Stomach (tissue), 9 donors: Measurements from ENCODE around the gene BAIAP2L1. TPM values are rescaled to one million over a fixed set of nuclear protein-coding genes. Genes with fewer than 3 reads are reported as not detected.

ENCODE experiments used
- DNase-seq, 2 donors: peaks; one replicate each; pipeline versions ENCODE4 v3.0.0 to v3.0.0-alpha.2; 2013 to 2019
- H3K27ac ChIP-seq, 5 donors: fragments of 200-600 bp in 4 of 5; sonication (generic) in 4 of 5; one replicate each; pipeline ENCODE4 v1.5.1; 2013 to 2019; ENCODE audit warnings: mild to moderate bottlenecking in 1 of 5, moderate library complexity in 1 of 5
- H3K27me3 ChIP-seq, 3 donors: fragments of 200-600 bp; sonication (generic); one replicate each; pipeline ENCODE4 v1.5.1; 2017 to 2019; ENCODE audit warnings: mixed run types in 1 of 3
- H3K36me3 ChIP-seq, 4 donors: fragments of 200-600 bp; sonication (generic); 1 replicate in 3 of 4; 2 replicates in 1 of 4; pipeline ENCODE4 v1.5.1; 2016 to 2019
- H3K4me1 ChIP-seq, 4 donors: fragments of 200-600 bp; sonication (generic); one replicate each; pipeline ENCODE4 v1.5.1; 2016 to 2019
- H3K4me3 ChIP-seq, 4 donors: fragments of 200-600 bp; sonication (generic) in 3 of 4; one replicate each; pipeline ENCODE4 v1.5.1; 2016 to 2019; ENCODE audit warnings: mild to moderate bottlenecking in 1 of 4
- H3K9me3 ChIP-seq, 4 donors: fragments of 200-600 bp; sonication (generic); one replicate each; pipeline ENCODE4 v1.5.1; 2016 to 2019
- EP300 ChIP-seq: sonication (generic); formaldehyde crosslinking; IDR thresholded peaks from one replicate; pipeline ENCODE4 v1.6.1; 2017; ENCODE audit warnings: antibody characterized with exemption
- POLR2A ChIP-seq, 4 donors: fragments of 450-650 bp; IDR thresholded peaks; one replicate each; pipeline ENCODE4 v1.6.1; 2016; ENCODE audit warnings: antibody characterized with exemption in 4 of 4, control low read depth in 2 of 4, mild to moderate bottlenecking in 1 of 4, moderate library complexity in 1 of 4
- POLR2AphosphoS5 ChIP-seq, 3 donors: sonication (generic); formaldehyde crosslinking; IDR thresholded peaks; one replicate each; pipeline ENCODE4 v1.6.1; 2016; ENCODE audit warnings: antibody characterized with exemption in 3 of 3
- WGBS, 5 donors: extraction: QIAGEN DNeasy Blood & Tissue Kit in 3 of 5; methylation state at CpG; one replicate each; pipeline versions ENCODE4 v1.1.5 to v1.1.7; 2013 to 2018; 5-methylcytosine and 5-hydroxymethylcytosine counted together
- intact Hi-C: fragments of 100-400 bp; cut with DNase I; formaldehyde crosslinking; loops from one replicate; pipeline ENCODE4 v1.15.1; 2023; ENCODE audit warnings: low total_unique reads
- polyA plus RNA-seq, 3 donors: library from polyadenylated mRNA; stranded (reverse); fragments of 200-250 nt; gene quantifications; one replicate each; pipeline ENCODE4 v1.2.3, GENCODE V29; 2013
- total RNA-seq, 5 donors: library from RNA; depleted of rRNA; stranded (reverse); fragments of >200 nt; gene quantifications; one replicate each; pipeline versions ENCODE4 v1.1.0 to v1.2.3, GENCODE V29; 2014 to 2016
- TF ChIP-seq, protein P1 (sequence below), 7 experiments: fragments of 450-650 bp in 4 of 7; fragments of 200-600 bp in 3 of 7; sonication (generic) in 3 of 7; IDR thresholded peaks; one replicate each; pipeline ENCODE4 v1.5.1; 2016 to 2019; ENCODE audit warnings: antibody characterized with exemption in 7 of 7, control low read depth in 2 of 7, mild to moderate bottlenecking in 1 of 7
- donor health status: healthy with polysubstance abuse.
- donor health status: Bipolar disorder and iron deficiency.
- donor health status: healthy.

Gene BAIAP2L1
- total and polyA plus RNA-seq, 8 donors: 20.6 to 78.2 (median 50.0) TPM

DNA sequence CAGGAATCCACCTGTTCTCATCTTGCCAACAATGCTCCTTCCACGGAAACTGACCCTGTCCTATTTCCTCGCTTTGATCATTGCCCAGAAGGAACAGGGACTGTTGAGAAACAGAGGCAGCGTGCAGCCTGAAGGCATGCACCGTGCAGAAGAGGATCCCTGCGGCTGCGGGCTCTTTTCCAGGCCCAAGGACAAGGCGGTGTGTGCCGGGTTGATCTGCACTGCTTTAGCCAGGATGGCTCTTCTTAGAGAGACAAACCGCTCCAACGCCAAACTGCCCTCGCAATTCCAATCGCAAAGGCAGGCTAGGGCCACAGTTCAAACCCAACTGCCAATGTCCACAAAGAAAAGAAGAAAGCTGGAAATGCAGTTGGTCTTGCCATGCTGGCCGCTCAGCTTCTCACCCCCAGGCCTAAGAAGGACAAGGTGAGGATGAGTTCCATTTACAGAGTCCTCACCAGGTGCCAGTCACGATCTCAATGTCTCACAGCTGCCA, 92.9 kb downstream of the BAIAP2L1 start:
- Histone ChIP-seq H3K27me3 (no peaks in the 10 kb centered on the region), H3K4me1 (peaks cover 0 to 19% (median 10%) of the 10 kb centered on the region in 4 donors), H3K36me3 (peaks cover 25 to 93% (median 73%) of the 10 kb centered on the region in 4 donors), H3K27ac (no peak overlapping the region), H3K9me3 (no peaks in the 10 kb centered on the region), H3K4me3 (no peak overlapping the region)
- 90 to 96% (median 95%) methylated on average over 14 of the region's 14 CpGs for WGBS, 5 donors
- intact Hi-C loops: loop anchor here (10.0 kb wide), 1 partner anchor 87 kb away; no protein-coding TSS in a partner anchor
- no peak for DNase-seq
- no peak for TF ChIP-seq POLR2A (IDR thresholded peaks at IDR 0.05)
- TF ChIP-seq, protein P1, sequence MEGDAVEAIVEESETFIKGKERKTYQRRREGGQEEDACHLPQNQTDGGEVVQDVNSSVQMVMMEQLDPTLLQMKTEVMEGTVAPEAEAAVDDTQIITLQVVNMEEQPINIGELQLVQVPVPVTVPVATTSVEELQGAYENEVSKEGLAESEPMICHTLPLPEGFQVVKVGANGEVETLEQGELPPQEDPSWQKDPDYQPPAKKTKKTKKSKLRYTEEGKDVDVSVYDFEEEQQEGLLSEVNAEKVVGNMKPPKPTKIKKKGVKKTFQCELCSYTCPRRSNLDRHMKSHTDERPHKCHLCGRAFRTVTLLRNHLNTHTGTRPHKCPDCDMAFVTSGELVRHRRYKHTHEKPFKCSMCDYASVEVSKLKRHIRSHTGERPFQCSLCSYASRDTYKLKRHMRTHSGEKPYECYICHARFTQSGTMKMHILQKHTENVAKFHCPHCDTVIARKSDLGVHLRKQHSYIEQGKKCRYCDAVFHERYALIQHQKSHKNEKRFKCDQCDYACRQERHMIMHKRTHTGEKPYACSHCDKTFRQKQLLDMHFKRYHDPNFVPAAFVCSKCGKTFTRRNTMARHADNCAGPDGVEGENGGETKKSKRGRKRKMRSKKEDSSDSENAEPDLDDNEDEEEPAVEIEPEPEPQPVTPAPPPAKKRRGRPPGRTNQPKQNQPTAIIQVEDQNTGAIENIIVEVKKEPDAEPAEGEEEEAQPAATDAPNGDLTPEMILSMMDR (IDR thresholded peaks at IDR 0.05): no peak
- TF ChIP-seq EP300: no peak
- no peak for TF ChIP-seq POLR2AphosphoS5 (IDR thresholded peaks at IDR 0.05)

DNA sequence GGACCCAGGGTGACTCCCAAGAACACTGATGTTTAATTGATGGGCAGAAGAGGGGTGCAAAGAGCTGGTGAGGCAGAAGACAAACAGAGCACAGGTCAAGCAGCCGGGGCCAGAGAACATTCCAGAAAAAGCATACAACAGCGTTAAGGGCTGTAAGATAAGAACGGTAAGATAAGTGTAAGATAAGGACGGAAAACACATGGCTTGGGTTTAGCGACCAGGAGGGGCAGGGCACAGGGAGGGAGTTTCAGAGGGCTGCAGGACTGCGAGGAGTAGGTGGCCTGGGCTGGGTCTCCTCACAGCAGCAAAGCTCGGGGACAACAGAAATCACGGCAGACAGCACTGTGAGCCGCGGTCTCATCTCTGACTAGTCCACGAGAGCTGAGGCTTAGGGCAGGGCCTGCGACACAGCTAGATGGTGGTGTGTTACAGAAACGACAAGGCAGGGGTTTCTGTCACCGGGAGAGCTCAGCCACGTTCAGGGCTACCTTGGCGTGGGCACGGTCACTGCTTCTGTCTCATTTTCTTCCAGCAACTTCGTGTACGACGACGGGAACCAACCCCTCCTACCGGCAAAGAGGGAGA, 94.8 kb downstream of the BAIAP2L1 start:
- TF ChIP-seq, protein P1 (IDR thresholded peaks at IDR 0.05): no peak
- TF ChIP-seq EP300: no peak
- peak in 2 of 3 donors; percentile 14 to 22 for TF ChIP-seq POLR2AphosphoS5 (IDR thresholded peaks at IDR 0.05)
- Histone ChIP-seq H3K4me3 (no peak overlapping the region), H3K27ac (peak overlapping the region in 2 of 5 donors; percentile 14 to 35), H3K27me3 (no peaks in the 10 kb centered on the region), H3K4me1 (peaks cover 0 to 19% (median 10%) of the 10 kb centered on the region in 4 donors), H3K36me3 (peaks cover 29 to 95% (median 73%) of the 10 kb centered on the region in 4 donors), H3K9me3 (no peaks in the 10 kb centered on the region)
- intact Hi-C loops: loop anchor here (10.0 kb wide), 1 partner anchor 89 kb away; no protein-coding TSS in a partner anchor
- DNase-seq: no peak
- 29 to 52% (median 39%) methylated on average over 20 to 22 of the region's 22 CpGs for WGBS, 5 donors

DNA sequence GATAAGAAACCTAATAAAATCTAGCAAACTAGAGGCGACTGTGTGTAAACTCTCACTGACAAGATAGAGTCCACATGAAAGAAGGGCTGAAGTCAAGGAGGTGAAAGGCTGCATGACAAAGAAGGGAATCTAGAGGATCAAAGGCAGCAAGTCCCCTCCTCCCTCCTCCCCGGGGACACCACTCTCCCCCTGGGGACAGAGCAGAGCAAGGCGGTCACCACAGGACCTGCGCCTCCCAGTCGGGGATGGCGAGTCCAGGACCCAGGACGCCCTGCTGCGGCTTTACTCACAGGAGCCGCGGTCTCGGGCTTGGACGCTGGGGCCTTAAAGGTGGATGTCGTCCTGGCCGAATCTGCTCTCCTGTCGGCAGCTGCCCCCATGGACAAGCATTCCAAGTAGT, 97.0 kb downstream of the BAIAP2L1 start:
- 75 to 88% (median 83%) methylated on average over 4 to 15 of the region's 15 CpGs for WGBS, 5 donors
- H3K36me3 ChIP-seq: peaks cover 22 to 86% (median 67%) of the 10 kb centered on the region in 4 donors
- intact Hi-C loops: loop anchor here (10.0 kb wide), 1 partner anchor 91 kb away; no protein-coding TSS in a partner anchor

DNA sequence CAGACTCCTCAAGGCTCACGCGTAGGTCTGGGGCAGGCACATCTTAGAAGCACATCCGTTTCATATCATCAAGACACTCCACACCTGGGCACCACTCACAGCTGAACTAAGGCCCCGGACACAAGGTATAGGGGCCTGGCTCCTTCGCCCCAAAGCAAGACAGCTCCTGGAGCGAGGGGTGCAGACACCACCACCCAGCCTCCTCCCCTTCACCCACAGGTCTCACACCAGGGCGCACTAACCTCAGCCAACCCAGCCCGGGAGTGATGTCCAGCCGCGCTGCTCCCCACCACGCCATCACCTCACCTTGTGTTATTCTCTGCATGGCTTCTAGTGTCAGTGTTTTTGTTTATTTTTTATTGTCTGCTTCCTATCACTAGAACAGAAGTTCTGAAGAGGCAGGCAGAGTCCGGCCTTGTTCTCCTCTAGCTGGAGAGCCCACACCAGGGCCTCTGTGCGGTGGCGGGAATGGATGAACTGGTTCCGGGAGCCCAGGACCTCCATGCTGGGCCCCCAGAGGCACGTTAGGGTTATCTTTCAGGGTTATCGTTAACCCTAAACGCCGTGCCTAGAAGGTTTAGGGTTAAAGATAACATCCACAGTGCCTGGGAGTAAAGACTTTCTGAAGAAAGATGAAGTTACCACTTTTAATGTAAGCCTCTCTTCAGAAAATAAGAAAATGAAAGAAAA, 97.6 kb downstream of the BAIAP2L1 start:
- H3K27me3 ChIP-seq: no peaks in the 10 kb centered on the region
- DNase-seq: no peak
- no peaks in the 10 kb centered on the region for H3K9me3 ChIP-seq
- peaks cover 22 to 80% (median 63%) of the 10 kb centered on the region in 4 donors for H3K36me3 ChIP-seq
- H3K27ac ChIP-seq: no peak overlapping the region
- 79 to 86% (median 83%) methylated on average over 19 of the region's 19 CpGs for WGBS, 5 donors
- peaks cover 4 to 19% (median 10%) of the 10 kb centered on the region in 4 donors for H3K4me1 ChIP-seq
- no peak overlapping the region for H3K4me3 ChIP-seq
- TF ChIP-seq EP300: no peak
- TF ChIP-seq, protein P1 (IDR thresholded peaks at IDR 0.05): no peak
- TF ChIP-seq POLR2A (IDR thresholded peaks at IDR 0.05): no peak
- no peak for TF ChIP-seq POLR2AphosphoS5 (IDR thresholded peaks at IDR 0.05)
- intact Hi-C loops: loop anchor here (10.0 kb wide), 1 partner anchor 91 kb away; no protein-coding TSS in a partner anchor

More for the DNA sequence above, 97.0 kb downstream of the BAIAP2L1 start:
- DNase-seq: no peak
- H3K9me3 ChIP-seq: no peaks in the 10 kb centered on the region
- no peak overlapping the region for H3K4me3 ChIP-seq
- peaks cover 0 to 19% (median 10%) of the 10 kb centered on the region in 4 donors for H3K4me1 ChIP-seq
- no peaks in the 10 kb centered on the region for H3K27me3 ChIP-seq
- TF ChIP-seq, protein P1 (IDR thresholded peaks at IDR 0.05): no peak
- TF ChIP-seq EP300 (no peak), POLR2A (IDR thresholded peaks at IDR 0.05) (no peak), POLR2AphosphoS5 (IDR thresholded peaks at IDR 0.05) (no peak)
- H3K27ac ChIP-seq: no peak overlapping the region
